GM10266 (cell line): ENCODE measurements around the gene XPO1.
"Not testable (repeated sequence)": the region's sequence is repeated elsewhere in the genome, so short reads cannot be mapped to it uniquely, and the experiment has no call there.

Source experiments
- DNase-seq: peaks from one replicate; pipeline ENCODE4 v3.0.0; 2012; ENCODE audit errors: extremely low spot score
- TF ChIP-seq, protein P1 (sequence below): IDR thresholded peaks from 2 replicates; pipeline ENCODE4 v1.5.1; 2012; ENCODE audit warnings: mild to moderate bottlenecking, low read depth; ENCODE audit not compliant: control insufficient read depth, insufficient read depth; ENCODE audit errors: missing control alignments

The XPO1 gene

DNA sequence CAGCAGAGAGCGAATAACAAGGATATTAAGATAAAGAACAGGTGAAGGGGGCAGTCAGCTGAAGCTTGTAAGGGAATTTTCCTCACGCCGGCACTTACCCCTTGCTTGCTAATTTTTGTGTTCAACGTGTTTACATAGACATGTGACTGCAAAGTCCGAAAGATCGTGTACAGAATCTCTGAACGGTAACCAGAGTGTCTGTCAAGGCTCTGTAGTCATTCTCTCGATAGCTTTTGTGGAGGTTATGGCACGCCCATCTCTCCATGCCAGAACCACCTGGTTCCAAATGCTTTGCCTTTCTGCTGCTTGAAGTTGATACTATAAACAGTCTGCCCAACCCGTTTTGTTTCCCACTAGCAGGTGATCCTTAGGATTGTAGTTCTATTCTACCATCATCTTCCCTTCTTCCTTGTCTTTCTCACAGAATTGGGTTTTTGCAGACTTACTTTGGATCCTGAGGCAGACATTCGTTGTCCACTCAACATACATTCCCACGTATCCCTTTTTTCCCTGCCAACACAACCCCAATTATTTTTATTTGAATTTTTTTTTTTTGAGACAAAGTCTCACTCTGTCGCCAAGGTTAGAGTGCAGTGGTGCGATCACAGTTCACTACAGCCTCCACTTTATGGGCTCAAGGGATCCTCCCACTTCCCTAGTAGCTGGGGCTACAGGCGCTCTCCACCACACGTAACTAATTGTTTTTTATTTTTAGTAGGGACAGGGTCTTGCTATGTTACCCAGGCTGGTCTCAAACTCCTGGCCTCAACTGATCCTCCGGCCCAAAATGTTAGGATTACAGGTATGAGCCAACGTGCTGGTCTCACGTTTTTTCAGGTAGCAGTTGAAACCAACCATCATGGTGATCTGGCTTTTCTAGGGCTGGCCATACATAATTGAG, 66.0 kb downstream of the XPO1 start:
- peak; percentile 21 for DNase-seq

DNA sequence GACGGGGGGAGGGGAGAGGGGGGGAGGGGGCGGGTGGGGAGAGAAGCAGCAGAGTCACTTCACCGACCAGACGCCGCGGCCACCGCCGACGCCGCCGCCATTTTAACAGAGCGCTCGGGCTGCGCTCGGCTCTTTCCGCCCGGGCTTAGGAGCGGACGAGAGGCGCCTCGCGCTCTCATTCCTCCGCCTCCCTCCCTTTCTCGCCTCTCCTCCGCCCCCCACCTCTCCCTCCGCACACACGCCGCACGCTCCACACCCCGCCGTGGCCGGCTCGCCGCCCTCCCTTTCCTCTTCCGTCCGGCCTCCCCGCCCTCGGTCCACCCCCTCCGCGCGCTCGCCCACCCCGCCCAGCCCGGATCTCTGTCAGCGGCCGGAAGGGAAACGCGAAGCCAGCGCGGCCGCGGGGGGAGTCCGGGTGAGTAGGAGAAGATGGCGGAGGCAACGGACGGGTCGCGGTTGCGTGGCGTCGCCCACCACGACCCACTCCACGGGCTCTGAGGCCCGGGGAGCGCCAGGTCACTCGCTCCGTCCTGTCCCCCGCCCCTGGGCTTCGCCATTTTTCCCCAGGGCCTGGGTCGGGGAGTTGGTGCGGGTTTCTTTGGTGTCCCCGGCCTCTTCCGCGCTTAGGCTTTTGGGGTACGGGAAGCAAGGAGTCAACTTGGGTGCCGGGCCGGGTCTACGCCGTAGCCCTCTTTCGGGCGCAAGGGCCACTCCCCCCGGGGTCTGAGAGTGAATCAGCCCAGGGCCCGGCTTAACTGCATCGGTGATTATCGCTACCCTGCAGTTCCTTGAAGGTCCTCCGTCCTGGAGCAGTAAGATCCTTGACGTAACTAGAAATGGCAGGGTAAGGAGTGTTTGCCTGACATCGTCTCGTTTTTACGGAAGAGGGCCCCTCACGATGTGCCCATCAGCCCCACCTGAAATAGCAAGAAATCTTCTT, 66.9 kb downstream of the XPO1 start, which contains the start of gene USP34:
Gene USP34, minus strand, starts transcription at position 123 of the 940 bp plus-strand sequence. CDS start 395 bp downstream, outside the sequence.
- TF ChIP-seq, protein P1, sequence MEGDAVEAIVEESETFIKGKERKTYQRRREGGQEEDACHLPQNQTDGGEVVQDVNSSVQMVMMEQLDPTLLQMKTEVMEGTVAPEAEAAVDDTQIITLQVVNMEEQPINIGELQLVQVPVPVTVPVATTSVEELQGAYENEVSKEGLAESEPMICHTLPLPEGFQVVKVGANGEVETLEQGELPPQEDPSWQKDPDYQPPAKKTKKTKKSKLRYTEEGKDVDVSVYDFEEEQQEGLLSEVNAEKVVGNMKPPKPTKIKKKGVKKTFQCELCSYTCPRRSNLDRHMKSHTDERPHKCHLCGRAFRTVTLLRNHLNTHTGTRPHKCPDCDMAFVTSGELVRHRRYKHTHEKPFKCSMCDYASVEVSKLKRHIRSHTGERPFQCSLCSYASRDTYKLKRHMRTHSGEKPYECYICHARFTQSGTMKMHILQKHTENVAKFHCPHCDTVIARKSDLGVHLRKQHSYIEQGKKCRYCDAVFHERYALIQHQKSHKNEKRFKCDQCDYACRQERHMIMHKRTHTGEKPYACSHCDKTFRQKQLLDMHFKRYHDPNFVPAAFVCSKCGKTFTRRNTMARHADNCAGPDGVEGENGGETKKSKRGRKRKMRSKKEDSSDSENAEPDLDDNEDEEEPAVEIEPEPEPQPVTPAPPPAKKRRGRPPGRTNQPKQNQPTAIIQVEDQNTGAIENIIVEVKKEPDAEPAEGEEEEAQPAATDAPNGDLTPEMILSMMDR: no peak

More for the DNA sequence above, 66.0 kb downstream of the XPO1 start:
- TF ChIP-seq, protein P1: no peak

DNA sequence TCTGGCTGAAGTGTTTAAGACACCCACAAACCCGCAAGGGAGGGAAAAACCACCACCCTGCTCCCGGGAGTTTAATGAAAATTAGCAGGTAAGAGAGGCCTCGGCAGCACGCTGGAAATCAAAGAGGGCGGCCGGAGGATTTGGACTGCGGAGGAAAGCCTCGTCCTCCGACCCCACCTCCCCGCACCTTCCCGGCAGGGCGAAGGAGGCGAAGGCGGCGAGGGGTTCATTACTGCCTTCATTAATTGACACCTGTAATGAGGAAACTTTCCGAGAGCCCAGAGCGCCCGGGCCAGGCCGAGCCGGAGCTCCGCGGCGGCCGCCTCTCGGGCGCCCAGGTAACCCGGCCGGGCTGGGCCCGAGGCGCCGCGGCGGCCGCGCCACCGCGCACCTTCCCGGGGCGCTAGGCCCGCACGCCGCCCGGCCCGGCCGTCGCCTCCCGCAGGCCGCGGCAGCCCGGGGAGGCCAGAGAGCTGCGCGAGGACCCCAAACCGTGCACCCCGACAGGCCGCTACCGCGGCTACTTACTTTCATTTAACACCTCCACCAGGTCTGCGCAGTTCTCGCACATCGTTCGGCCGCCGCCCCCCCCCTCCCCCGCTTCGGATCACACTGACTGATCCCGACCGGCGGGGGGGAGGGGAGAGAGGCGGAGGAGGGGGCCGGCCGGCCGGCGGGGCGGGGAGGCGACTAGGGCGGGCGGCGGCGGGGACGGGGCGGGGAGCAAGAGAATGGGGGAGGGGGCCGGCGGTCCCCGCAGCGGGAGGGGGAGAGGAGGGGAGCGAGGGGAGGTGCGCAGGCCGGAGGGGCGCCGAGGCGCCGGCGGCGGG, 67.8 kb downstream of the XPO1 start:
- DNase-seq: peak; percentile 92
- TF ChIP-seq, protein P1: no peak

More for the DNA sequence above, 66.9 kb downstream of the XPO1 start, which contains the start of gene USP34:
- peak; percentile 94 for DNase-seq

DNA sequence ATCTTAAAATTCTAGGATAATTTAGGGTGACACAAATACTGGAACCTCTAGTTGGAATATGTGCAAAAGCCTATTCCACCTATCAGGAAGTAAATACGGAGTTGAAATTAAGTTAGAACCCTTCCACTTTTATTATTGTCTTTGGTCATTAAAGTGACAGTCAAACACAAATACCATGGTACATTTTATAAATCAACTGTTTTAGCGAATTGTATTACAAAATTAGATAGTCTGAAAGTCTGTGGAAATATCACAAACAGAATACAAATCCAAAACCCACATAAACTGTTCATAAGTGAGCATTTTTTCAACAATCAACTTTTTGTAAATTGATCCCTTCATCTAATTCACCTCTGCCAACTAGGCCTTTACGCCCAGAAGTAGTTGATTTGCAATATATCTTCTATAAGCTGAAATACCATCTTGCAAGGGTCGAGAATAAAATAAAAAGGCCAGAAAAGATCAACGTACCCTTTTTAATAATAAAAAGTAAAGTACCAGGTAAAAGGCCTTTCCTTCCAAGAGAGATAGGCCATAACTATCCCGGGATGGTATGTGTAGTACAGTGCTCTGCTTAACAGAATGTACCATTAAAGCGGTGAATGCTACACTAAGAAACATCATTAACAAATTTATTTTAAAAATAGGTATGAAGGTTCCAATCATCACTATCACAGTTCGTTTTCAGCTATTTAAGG, 68.6 kb downstream of the XPO1 start:
- DNase-seq: peak; percentile 7
- TF ChIP-seq, protein P1: no peak

DNA sequence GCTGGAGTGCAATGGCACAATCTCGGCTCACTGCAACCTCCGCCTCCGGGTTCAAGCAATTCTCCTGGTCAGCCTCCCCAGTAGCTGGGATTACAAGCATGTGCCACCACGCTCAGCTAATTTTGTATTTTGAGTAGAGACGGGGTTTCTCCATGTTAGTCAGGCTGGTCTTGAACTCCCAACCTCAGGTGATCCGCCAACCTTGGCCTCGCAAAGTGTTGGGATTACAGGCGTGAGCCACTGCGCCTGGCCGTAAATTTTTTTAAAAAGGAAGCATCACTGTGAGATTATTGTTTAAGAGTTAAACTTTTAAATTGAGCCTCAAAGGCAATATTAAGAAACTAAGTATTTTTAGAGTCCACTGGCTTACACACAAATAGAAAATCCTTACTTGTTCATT, 69.9 kb downstream of the XPO1 start:
- DNase-seq: not testable (repeated sequence)

DNA sequence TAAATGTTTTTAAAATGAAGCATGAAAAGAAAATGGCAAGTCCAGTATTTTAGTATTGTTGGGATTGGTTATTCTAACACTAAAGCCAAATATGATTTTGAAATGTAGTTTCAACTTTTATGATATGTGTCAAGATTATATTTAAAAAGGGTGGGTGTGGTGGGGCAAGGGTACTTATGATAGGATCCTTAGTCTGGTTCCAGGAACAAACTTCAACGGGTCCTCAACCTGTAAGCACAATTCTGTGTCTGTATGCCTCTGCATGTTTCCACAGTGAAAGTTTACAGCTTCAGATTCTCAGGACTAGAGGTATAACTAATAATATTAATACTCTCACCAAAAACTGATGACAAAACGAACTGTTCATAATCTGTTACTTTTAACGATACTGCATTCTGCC, 73.1 kb downstream of the XPO1 start:
- TF ChIP-seq, protein P1: no peak
- DNase-seq: no peak
